ENCODE data around the gene KIF21B.

- TF ChIP-seq, protein P1, sequence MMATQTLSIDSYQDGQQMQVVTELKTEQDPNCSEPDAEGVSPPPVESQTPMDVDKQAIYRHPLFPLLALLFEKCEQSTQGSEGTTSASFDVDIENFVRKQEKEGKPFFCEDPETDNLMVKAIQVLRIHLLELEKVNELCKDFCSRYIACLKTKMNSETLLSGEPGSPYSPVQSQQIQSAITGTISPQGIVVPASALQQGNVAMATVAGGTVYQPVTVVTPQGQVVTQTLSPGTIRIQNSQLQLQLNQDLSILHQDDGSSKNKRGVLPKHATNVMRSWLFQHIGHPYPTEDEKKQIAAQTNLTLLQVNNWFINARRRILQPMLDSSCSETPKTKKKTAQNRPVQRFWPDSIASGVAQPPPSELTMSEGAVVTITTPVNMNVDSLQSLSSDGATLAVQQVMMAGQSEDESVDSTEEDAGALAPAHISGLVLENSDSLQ (IDR thresholded peaks at IDR 0.05), result no peak
- TF ChIP-seq SP1 (IDR thresholded peaks at IDR 0.05) (no peak), BHLHE40 (IDR thresholded peaks at IDR 0.05; ENCODE audit: borderline replicate concordance) (no peak), FOXA1 (IDR thresholded peaks at IDR 0.05) (no peak), ZNF384 (IDR thresholded peaks at IDR 0.05) (no peak), NFRKB (IDR thresholded peaks at IDR 0.05) (no peak), SUZ12 (IDR thresholded peaks at IDR 0.05) (no peak), FOXK2 (IDR thresholded peaks at IDR 0.05) (no peak), HDGF (IDR thresholded peaks at IDR 0.05; ENCODE audit: borderline replicate concordance) (no peak), CTBP1 (IDR thresholded peaks at IDR 0.05; ENCODE audit: borderline replicate concordance) (no peak), L3MBTL2 (conservative IDR thresholded peaks at IDR 0.05) (no peak)
These were observed 19.4 kb downstream of the KIF21B start for GRCh38 chr1:201004154-201004553.

Measured in HEK293T (cell line).